Measurements from ENCODE around the gene CENPV. TPM values are rescaled to one million over a fixed set of nuclear protein-coding genes. Genes with fewer than 3 reads are reported as not detected.

CENPV gene
- total and polyA plus RNA-seq, 2 of the 13 experiments (the other 11 are each of a cell fraction or from before 2014, with no cell fraction given), result 193 to 292 TPM

DNA sequence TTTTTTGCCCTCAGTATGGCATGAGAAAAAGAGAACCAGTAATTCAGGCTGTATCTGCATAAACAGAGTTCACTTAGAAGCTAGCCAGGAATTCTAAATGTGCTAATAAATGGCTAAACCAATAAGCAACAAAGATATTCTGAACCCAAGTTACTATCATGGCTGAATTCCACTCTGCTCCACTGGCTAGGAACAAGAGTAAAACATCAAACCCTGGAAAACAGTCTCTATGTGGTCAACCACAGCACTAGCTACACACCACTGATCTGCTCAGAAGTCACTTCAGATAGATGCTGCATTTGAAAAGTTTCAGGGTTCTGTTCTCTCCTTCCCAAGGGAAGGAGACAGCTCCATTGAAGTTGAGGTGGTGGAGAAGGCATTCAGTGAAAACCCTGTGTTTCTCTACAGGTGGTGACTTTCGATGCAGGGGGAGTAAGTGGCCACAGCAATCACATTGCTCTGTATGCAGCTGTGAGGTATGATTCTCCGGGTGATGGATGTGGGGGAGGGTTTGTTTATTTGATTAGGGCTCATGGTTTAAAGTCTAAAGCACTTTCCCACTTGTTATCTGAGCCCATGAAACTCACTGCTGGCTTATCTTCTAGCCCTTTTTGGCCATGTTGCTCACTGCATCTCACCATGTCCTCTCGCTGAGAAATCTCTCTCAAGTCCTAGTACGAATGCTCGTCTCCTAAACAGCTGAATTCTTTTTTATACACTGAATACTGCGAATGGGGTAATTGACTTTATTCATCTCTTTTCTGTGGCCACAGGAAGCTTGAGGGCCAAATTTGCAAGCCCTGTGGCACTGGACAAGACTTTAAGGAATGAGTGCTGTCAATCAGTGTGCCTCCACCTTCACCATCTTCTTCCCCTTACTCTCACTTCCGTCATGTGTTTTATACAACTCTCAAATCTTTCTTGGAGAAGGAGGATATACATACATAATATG lies 39.9 kb downstream of the CENPV start (continued):
- TF ChIP-seq ZNF761 (CRISPR knock-in tag; conservative IDR thresholded peaks at IDR 0.05) (peak; percentile 63; the same call in 1 of the 2 replicates), ZNF713 (CRISPR knock-in tag; IDR thresholded peaks at IDR 0.05) (no peak), SAFB2 (CRISPR knock-in tag; IDR thresholded peaks at IDR 0.05; ENCODE audit: borderline replicate concordance, low read depth) (0 out of 2 replicates have a peak, but pooled peaks have one; percentile 40), MXI1 (IDR thresholded peaks at IDR 0.05; ENCODE audit: borderline replicate concordance, low read depth, low read length) (peak; percentile 23; the same call in 1 of the 3 replicates), ZNF773 (CRISPR knock-in tag; IDR thresholded peaks at IDR 0.05; ENCODE audit: borderline replicate concordance) (no peak), NCOA2 (CRISPR knock-in tag; IDR thresholded peaks at IDR 0.05) (peak; percentile 66; the same call in 1 of the 2 replicates), NR2C2 (CRISPR knock-in tag; IDR thresholded peaks at IDR 0.05; ENCODE audit: borderline replicate concordance) (no peak), HDAC2 (CRISPR knock-in tag; IDR thresholded peaks at IDR 0.05) (peak; percentile 70; the same call in 1 of the 2 replicates), XRCC5 (optimal IDR thresholded peaks at IDR 0.05; ENCODE audit: low read length) (peak; percentile 41), DPF2 (CRISPR knock-in tag; IDR thresholded peaks at IDR 0.05; ENCODE audit: borderline replicate concordance, low read depth) (peak; percentile 68; the same call in 1 of the 2 replicates), KDM4B (CRISPR knock-in tag; IDR thresholded peaks at IDR 0.05) (no peak), PRPF4 (IDR thresholded peaks at IDR 0.05; ENCODE audit: low read depth, low read length, poor library complexity, severe bottlenecking) (no peak), ZNF256 (CRISPR knock-in tag; conservative IDR thresholded peaks at IDR 0.05) (no peak)
- TF ChIP-seq, protein P1, sequence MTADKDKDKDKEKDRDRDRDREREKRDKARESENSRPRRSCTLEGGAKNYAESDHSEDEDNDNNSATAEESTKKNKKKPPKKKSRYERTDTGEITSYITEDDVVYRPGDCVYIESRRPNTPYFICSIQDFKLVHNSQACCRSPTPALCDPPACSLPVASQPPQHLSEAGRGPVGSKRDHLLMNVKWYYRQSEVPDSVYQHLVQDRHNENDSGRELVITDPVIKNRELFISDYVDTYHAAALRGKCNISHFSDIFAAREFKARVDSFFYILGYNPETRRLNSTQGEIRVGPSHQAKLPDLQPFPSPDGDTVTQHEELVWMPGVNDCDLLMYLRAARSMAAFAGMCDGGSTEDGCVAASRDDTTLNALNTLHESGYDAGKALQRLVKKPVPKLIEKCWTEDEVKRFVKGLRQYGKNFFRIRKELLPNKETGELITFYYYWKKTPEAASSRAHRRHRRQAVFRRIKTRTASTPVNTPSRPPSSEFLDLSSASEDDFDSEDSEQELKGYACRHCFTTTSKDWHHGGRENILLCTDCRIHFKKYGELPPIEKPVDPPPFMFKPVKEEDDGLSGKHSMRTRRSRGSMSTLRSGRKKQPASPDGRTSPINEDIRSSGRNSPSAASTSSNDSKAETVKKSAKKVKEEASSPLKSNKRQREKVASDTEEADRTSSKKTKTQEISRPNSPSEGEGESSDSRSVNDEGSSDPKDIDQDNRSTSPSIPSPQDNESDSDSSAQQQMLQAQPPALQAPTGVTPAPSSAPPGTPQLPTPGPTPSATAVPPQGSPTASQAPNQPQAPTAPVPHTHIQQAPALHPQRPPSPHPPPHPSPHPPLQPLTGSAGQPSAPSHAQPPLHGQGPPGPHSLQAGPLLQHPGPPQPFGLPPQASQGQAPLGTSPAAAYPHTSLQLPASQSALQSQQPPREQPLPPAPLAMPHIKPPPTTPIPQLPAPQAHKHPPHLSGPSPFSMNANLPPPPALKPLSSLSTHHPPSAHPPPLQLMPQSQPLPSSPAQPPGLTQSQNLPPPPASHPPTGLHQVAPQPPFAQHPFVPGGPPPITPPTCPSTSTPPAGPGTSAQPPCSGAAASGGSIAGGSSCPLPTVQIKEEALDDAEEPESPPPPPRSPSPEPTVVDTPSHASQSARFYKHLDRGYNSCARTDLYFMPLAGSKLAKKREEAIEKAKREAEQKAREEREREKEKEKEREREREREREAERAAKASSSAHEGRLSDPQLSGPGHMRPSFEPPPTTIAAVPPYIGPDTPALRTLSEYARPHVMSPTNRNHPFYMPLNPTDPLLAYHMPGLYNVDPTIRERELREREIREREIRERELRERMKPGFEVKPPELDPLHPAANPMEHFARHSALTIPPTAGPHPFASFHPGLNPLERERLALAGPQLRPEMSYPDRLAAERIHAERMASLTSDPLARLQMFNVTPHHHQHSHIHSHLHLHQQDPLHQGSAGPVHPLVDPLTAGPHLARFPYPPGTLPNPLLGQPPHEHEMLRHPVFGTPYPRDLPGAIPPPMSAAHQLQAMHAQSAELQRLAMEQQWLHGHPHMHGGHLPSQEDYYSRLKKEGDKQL (CRISPR knock-in tag; IDR thresholded peaks at IDR 0.05; ENCODE audit: low read depth), result 0 out of 2 replicates have a peak, but pooled peaks have one; percentile 66
- TF ChIP-seq, protein P2, sequence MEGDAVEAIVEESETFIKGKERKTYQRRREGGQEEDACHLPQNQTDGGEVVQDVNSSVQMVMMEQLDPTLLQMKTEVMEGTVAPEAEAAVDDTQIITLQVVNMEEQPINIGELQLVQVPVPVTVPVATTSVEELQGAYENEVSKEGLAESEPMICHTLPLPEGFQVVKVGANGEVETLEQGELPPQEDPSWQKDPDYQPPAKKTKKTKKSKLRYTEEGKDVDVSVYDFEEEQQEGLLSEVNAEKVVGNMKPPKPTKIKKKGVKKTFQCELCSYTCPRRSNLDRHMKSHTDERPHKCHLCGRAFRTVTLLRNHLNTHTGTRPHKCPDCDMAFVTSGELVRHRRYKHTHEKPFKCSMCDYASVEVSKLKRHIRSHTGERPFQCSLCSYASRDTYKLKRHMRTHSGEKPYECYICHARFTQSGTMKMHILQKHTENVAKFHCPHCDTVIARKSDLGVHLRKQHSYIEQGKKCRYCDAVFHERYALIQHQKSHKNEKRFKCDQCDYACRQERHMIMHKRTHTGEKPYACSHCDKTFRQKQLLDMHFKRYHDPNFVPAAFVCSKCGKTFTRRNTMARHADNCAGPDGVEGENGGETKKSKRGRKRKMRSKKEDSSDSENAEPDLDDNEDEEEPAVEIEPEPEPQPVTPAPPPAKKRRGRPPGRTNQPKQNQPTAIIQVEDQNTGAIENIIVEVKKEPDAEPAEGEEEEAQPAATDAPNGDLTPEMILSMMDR (CRISPR knock-in tag; IDR thresholded peaks at IDR 0.05), result peak; percentile 11; the same call in 1 of the 2 replicates
- TF ChIP-seq, protein P3, sequence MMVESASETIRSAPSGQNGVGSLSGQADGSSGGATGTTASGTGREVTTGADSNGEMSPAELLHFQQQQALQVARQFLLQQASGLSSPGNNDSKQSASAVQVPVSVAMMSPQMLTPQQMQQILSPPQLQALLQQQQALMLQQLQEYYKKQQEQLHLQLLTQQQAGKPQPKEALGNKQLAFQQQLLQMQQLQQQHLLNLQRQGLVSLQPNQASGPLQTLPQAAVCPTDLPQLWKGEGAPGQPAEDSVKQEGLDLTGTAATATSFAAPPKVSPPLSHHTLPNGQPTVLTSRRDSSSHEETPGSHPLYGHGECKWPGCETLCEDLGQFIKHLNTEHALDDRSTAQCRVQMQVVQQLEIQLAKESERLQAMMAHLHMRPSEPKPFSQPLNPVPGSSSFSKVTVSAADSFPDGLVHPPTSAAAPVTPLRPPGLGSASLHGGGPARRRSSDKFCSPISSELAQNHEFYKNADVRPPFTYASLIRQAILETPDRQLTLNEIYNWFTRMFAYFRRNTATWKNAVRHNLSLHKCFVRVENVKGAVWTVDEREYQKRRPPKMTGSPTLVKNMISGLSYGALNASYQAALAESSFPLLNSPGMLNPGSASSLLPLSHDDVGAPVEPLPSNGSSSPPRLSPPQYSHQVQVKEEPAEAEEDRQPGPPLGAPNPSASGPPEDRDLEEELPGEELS (CRISPR knock-in tag; IDR thresholded peaks at IDR 0.05), result peak; percentile 94
- TF ChIP-seq, protein P4, sequence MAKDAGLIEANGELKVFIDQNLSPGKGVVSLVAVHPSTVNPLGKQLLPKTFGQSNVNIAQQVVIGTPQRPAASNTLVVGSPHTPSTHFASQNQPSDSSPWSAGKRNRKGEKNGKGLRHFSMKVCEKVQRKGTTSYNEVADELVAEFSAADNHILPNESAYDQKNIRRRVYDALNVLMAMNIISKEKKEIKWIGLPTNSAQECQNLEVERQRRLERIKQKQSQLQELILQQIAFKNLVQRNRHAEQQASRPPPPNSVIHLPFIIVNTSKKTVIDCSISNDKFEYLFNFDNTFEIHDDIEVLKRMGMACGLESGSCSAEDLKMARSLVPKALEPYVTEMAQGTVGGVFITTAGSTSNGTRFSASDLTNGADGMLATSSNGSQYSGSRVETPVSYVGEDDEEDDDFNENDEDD (CRISPR knock-in tag; IDR thresholded peaks at IDR 0.05; ENCODE audit: borderline replicate concordance), result peak; percentile 37; the same call in 1 of the 2 replicates

All from HepG2 (cell line).